A673 (cell line): ENCODE data around the gene TXNDC12.
"Not testable (repeated sequence)": the region's sequence is repeated elsewhere in the genome, so short reads cannot be mapped to it uniquely, and the experiment has no call there.

Experiments
- CTCF ChIP-seq: fragments of 300-800, 200-600 bp; sonication (generic); conservative IDR thresholded peaks from 2 replicates; pipeline ENCODE4 v1.5.1; 2017; ENCODE audit warnings: low read depth, mild to moderate bottlenecking, antibody characterized with exemption, low read length, moderate library complexity, mixed read lengths
- EZH2 ChIP-seq: fragments of 200-600 bp; sonication (generic); IDR thresholded peaks from 2 replicates; pipeline ENCODE4 v1.6.1; 2017; ENCODE audit warnings: borderline replicate concordance, low read depth, mild to moderate bottlenecking, mixed read lengths, antibody characterized with exemption, low read length; ENCODE audit not compliant: poor library complexity, severe bottlenecking

DNA sequence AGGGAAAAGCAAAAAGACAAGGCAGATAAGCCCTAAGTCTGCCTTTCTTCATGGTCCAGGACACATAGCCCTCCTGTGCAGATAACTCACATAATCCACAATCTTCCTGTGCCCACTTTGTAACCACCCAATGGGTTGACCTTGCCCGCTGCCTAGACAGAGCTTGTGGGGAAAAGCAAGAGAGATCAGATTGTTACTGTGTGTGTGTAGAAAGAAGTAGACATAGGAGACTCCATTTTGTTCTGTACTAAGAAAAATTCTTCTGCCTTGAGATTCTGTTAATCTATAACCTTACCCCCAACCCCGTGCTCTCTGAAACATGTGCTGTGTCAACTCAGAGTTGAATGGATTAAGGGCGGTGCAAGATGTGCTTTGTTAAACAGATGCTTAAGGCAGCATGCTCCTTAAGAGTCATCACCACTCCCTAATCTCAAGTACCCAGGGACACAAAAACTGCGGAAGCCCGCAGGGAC, 48.9 kb downstream of the TXNDC12 start:
- TF ChIP-seq EZH2, CTCF: not testable (repeated sequence)
